ENCODE data around the gene ANTXRL. TPM values are rescaled to one million over a fixed set of nuclear protein-coding genes. Genes with fewer than 3 reads are reported as not detected.
A peak's percentile ranks its signal among the peaks of the same experiment; 100 is the strongest.

Gene ANTXRL
- total and polyA plus RNA-seq, 7 donors: 0.06 TPM; not detected in 6

GRCh38 chr10:46283580-46284285, 3.1 kb upstream of the ANTXRL start:
- H3K4me1 ChIP-seq: no peaks in the 10 kb centered on the region
- H3K27me3 ChIP-seq (ENCODE audit: insufficient read depth in 3 of 3, low read length in 2 of 3): no peaks in the 10 kb centered on the region
- intact Hi-C loops (cut with DNase I): loop anchor here in 1 of 2 donors (2.0 kb wide), 1 partner anchor 1097 kb away; no protein-coding TSS in a partner anchor
- 65% methylated on average over 6 of the region's 6 CpGs for WGBS, 3 donors
- ATAC-seq (no peak), DNase-seq (no peak)
- TF ChIP-seq CTCF (IDR thresholded peaks at IDR 0.05): no peak
- H3K27ac ChIP-seq: no peak overlapping the region
- peak overlapping the region; percentile 82 for H3K4me3 ChIP-seq
- H3K36me3 ChIP-seq (ENCODE audit: insufficient read depth in 1 of 2, low read depth in 1 of 2): no peaks in the 10 kb centered on the region
- no peaks in the 10 kb centered on the region for H3K9me3 ChIP-seq

GRCh38 chr10:46284286-46285229, 2.2 kb upstream of the ANTXRL start:
- 2 to 4% (median 4%) methylated on average over 45 to 82 of the region's 82 CpGs for WGBS, 3 donors

GRCh38 chr10:46285300-46285699, 1.5 kb upstream of the ANTXRL start:
- intact Hi-C loops (cut with DNase I): loop anchor here in 1 of 2 donors (2.0 kb wide), 1 partner anchor 1096 kb away; no protein-coding TSS in a partner anchor
- H3K4me3 ChIP-seq: peak overlapping the region; percentile 82
- no peak for TF ChIP-seq CTCF (IDR thresholded peaks at IDR 0.05)
- no peaks in the 10 kb centered on the region for H3K4me1 ChIP-seq
- H3K27me3 ChIP-seq (ENCODE audit: insufficient read depth in 3 of 3, low read length in 2 of 3): no peaks in the 10 kb centered on the region
- ATAC-seq (no peak), DNase-seq (no peak)
- H3K36me3 ChIP-seq (ENCODE audit: insufficient read depth in 1 of 2, low read depth in 1 of 2): no peaks in the 10 kb centered on the region
- H3K27ac ChIP-seq: no peak overlapping the region
- WGBS, 3 donors: 71 to 75% (median 71%) methylated on average over 3 of the region's 3 CpGs
- no peaks in the 10 kb centered on the region for H3K9me3 ChIP-seq

More at GRCh38 chr10:46284286-46285229, 2.2 kb upstream of the ANTXRL start:
- intact Hi-C loops (cut with DNase I): loop anchor here in 1 of 2 donors (2.0 kb wide), 1 partner anchor 1096 kb away; no protein-coding TSS in a partner anchor
- peak; percentile 90 to 95 (median 94) for ATAC-seq
- no peaks in the 10 kb centered on the region for H3K27me3 ChIP-seq (ENCODE audit: insufficient read depth in 3 of 3, low read length in 2 of 3)
- no peaks in the 10 kb centered on the region for H3K9me3 ChIP-seq
- no peaks in the 10 kb centered on the region for H3K4me1 ChIP-seq
- H3K36me3 ChIP-seq (ENCODE audit: insufficient read depth in 1 of 2, low read depth in 1 of 2): no peaks in the 10 kb centered on the region
- H3K4me3 ChIP-seq: peak overlapping the region; percentile 82
- peak overlapping the region; percentile 51 for H3K27ac ChIP-seq
- no peak for TF ChIP-seq CTCF (IDR thresholded peaks at IDR 0.05)
- DNase-seq: peak; percentile 84 to 91

GRCh38 chr10:46285966-46286620, 704 bp upstream of the ANTXRL start:
- H3K27me3 ChIP-seq (ENCODE audit: insufficient read depth in 3 of 3, low read length in 2 of 3): no peaks in the 10 kb centered on the region
- TF ChIP-seq CTCF (IDR thresholded peaks at IDR 0.05): no peak
- H3K9me3 ChIP-seq: no peaks in the 10 kb centered on the region
- no peak for ATAC-seq
- H3K4me3 ChIP-seq: no peak overlapping the region
- 81 to 83% (median 83%) methylated on average over 5 of the region's 5 CpGs for WGBS, 3 donors
- intact Hi-C loops (cut with DNase I): loop anchor here in 1 of 2 donors (2.0 kb wide), 1 partner anchor 1095 kb away; no protein-coding TSS in a partner anchor
- no peak overlapping the region for H3K27ac ChIP-seq
- no peaks in the 10 kb centered on the region for H3K36me3 ChIP-seq (ENCODE audit: insufficient read depth in 1 of 2, low read depth in 1 of 2)
- no peak for DNase-seq
- no peaks in the 10 kb centered on the region for H3K4me1 ChIP-seq
